Thyroid gland (tissue), 4 donors: ENCODE results near the gene COMP.

Source experiments
- POLR2A ChIP-seq, 2 donors: fragments of 450-650 bp; IDR thresholded peaks; one replicate each; pipeline ENCODE4 v1.6.1; 2017; ENCODE audit warnings: antibody characterized with exemption in 2 of 2, mild to moderate bottlenecking in 2 of 2, moderate library complexity in 1 of 2
- TF ChIP-seq, protein P1 (sequence below), 6 experiments: fragments of 200-600 bp in 3 of 6; fragments of 450-650 bp in 3 of 6; sonication (generic) in 3 of 6; IDR thresholded peaks; one replicate each; pipeline ENCODE4 v1.5.1; 2016 to 2019; ENCODE audit warnings: antibody characterized with exemption in 6 of 6, mild to moderate bottlenecking in 2 of 6, inconsistent platforms in 1 of 6, moderate library complexity in 1 of 6

DNA sequence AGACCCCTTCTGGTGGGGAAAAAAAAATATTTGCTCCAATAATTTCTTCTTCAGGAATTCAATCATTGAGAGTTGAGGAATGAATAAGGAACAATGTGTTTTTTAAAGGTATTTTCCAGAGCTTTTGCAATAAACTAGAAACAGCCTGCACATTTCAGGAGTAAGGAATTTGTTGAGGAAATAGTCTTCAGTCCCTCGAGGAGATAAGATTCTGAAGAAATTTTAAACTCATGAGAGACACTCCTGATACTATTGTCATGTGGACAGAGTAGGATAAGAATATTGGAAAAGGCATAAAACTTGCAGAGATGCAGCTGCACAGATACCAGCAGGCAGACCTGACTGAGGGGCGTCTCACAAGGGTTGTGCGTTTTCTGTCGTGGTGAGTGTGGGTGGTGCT lies 36.6 kb downstream of the COMP start:
- TF ChIP-seq, protein P1, sequence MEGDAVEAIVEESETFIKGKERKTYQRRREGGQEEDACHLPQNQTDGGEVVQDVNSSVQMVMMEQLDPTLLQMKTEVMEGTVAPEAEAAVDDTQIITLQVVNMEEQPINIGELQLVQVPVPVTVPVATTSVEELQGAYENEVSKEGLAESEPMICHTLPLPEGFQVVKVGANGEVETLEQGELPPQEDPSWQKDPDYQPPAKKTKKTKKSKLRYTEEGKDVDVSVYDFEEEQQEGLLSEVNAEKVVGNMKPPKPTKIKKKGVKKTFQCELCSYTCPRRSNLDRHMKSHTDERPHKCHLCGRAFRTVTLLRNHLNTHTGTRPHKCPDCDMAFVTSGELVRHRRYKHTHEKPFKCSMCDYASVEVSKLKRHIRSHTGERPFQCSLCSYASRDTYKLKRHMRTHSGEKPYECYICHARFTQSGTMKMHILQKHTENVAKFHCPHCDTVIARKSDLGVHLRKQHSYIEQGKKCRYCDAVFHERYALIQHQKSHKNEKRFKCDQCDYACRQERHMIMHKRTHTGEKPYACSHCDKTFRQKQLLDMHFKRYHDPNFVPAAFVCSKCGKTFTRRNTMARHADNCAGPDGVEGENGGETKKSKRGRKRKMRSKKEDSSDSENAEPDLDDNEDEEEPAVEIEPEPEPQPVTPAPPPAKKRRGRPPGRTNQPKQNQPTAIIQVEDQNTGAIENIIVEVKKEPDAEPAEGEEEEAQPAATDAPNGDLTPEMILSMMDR (IDR thresholded peaks at IDR 0.05), result no peak
- no peak for TF ChIP-seq POLR2A (IDR thresholded peaks at IDR 0.05)
